HG03139 (cell line): ENCODE results near the gene RALGAPB.

Experiments used
- ATAC-seq: cut with Tn5 transposase; IDR thresholded peaks from one replicate; pipeline ENCODE4 v1.9.1; 2021; ENCODE audit not compliant: unreplicated experiment

The RALGAPB gene

GRCh38 chr20:38543014-38543906 is 70.6 kb downstream of the RALGAPB start:
- no peak for ATAC-seq

GRCh38 chr20:38545771-38546170 is 73.1 kb downstream of the RALGAPB start:
- ATAC-seq, result no peak

- no peak for ATAC-seq
These were observed 74.8 kb downstream of the RALGAPB start for GRCh38 chr20:38547288-38548085.

GRCh38 chr20:38548356-38549083 is 75.9 kb downstream of the RALGAPB start:
- no peak for ATAC-seq

- no peak for ATAC-seq
These were observed 77.6 kb downstream of the RALGAPB start for GRCh38 chr20:38550274-38550673.

GRCh38 chr20:38551056-38551626 is 78.5 kb downstream of the RALGAPB start:
- ATAC-seq, result no peak

GRCh38 chr20:38554986-38555385 is 82.3 kb downstream of the RALGAPB start:
- no peak for ATAC-seq

- no peak for ATAC-seq
These were observed 82.8 kb downstream of the RALGAPB start for GRCh38 chr20:38555395-38555794.

- no peak for ATAC-seq
These were observed 84.5 kb downstream of the RALGAPB start for GRCh38 chr20:38557174-38557573.

GRCh38 chr20:38558596-38559360 is 86.1 kb downstream of the RALGAPB start:
- no peak for ATAC-seq

- no peak for ATAC-seq
These were observed 87.1 kb downstream of the RALGAPB start for GRCh38 chr20:38559764-38560163.

GRCh38 chr20:38563802-38564431 is 91.3 kb downstream of the RALGAPB start:
- ATAC-seq, result no peak

- no peak for ATAC-seq
These were observed 92.0 kb downstream of the RALGAPB start for GRCh38 chr20:38564680-38565079.

GRCh38 chr20:38566036-38566598 is 93.5 kb downstream of the RALGAPB start:
- no peak for ATAC-seq

- ATAC-seq, result no peak
These were observed 97.3 kb downstream of the RALGAPB start for GRCh38 chr20:38569747-38570525.

GRCh38 chr20:38573413-38573812 is 100.8 kb downstream of the RALGAPB start:
- ATAC-seq, result no peak

- ATAC-seq, result no peak
These were observed 106.7 kb downstream of the RALGAPB start for GRCh38 chr20:38579219-38579910.

GRCh38 chr20:38579921-38580320 is 107.3 kb downstream of the RALGAPB start:
- ATAC-seq, result no peak
